ENCODE measurements around the gene LHB.
A peak's percentile ranks its signal among the peaks of the same experiment; 100 is the strongest.

GRCh38 chr19:49019242-49019932 is 2.5 kb upstream of the LHB start:
- peak; percentile 35; the same call in 1 of the 2 replicates for TF ChIP-seq CTCF (IDR thresholded peaks at IDR 0.05; ENCODE audit: low read length)
- TF ChIP-seq EZH2 (IDR thresholded peaks at IDR 0.05; ENCODE audit: borderline replicate concordance, low read length) = no peak
